HL-60 (cell line): ENCODE results near the gene CEP135.

Source experiments
- CTCF ChIP-seq: IDR thresholded peaks from one replicate; pipeline ENCODE4 v1.5.1; 2011; ENCODE audit warnings: low read length, control low read depth, inconsistent platforms; ENCODE audit not compliant: insufficient read depth
- GABPA ChIP-seq: IDR thresholded peaks from 2 replicates; pipeline ENCODE4 v1.6.1; 2012; ENCODE audit warnings: low read depth
- POLR2AphosphoS5 ChIP-seq: IDR thresholded peaks from 2 replicates; pipeline ENCODE4 v1.6.1; 2012; ENCODE audit warnings: low read depth
- SPI1 ChIP-seq: IDR thresholded peaks from 2 replicates; pipeline ENCODE4 v1.6.1; 2012; ENCODE audit warnings: low read depth, mild to moderate bottlenecking, borderline replicate concordance
- TF ChIP-seq, protein P1 (sequence below): IDR thresholded peaks from 2 replicates; pipeline ENCODE4 v1.6.1; 2012; ENCODE audit warnings: low read depth; ENCODE audit not compliant: insufficient replicate concordance

DNA sequence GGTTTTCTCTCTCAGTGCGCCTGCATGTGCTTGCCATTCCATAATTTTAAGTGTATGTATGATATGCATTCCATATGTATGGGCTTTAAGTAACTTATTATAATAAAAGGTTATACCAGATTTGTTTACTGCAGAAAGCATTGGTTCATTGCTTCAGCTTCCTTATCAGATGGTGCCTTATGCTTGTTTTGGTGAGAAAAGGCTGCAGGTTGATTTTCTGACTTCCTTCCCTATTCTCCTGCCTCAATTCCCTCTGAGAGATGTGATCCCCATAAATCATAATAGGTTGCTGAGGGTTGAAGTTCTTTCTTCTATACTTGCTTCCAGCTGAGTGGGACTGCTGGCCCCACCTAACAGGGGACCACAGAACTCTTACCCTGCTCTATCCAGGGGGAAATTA, 10.3 kb upstream of the CEP135 start:
- TF ChIP-seq CTCF (no peak), POLR2AphosphoS5 (no peak), SPI1 (no peak), GABPA (no peak)
- TF ChIP-seq, protein P1, sequence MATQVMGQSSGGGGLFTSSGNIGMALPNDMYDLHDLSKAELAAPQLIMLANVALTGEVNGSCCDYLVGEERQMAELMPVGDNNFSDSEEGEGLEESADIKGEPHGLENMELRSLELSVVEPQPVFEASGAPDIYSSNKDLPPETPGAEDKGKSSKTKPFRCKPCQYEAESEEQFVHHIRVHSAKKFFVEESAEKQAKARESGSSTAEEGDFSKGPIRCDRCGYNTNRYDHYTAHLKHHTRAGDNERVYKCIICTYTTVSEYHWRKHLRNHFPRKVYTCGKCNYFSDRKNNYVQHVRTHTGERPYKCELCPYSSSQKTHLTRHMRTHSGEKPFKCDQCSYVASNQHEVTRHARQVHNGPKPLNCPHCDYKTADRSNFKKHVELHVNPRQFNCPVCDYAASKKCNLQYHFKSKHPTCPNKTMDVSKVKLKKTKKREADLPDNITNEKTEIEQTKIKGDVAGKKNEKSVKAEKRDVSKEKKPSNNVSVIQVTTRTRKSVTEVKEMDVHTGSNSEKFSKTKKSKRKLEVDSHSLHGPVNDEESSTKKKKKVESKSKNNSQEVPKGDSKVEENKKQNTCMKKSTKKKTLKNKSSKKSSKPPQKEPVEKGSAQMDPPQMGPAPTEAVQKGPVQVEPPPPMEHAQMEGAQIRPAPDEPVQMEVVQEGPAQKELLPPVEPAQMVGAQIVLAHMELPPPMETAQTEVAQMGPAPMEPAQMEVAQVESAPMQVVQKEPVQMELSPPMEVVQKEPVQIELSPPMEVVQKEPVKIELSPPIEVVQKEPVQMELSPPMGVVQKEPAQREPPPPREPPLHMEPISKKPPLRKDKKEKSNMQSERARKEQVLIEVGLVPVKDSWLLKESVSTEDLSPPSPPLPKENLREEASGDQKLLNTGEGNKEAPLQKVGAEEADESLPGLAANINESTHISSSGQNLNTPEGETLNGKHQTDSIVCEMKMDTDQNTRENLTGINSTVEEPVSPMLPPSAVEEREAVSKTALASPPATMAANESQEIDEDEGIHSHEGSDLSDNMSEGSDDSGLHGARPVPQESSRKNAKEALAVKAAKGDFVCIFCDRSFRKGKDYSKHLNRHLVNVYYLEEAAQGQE: no peak
